T47D (cell line): Measurements from ENCODE around the gene RASAL2.

Experiments used
- DNase-seq, 2 experiments: peaks; one replicate each; pipeline versions ENCODE4 v3.0.0 to v3.0.0-alpha.2; 2011 to 2012; ENCODE audit warnings: low read depth in 1 of 2, low spot score in 1 of 2
- JUND ChIP-seq: IDR thresholded peaks from 2 replicates; pipeline ENCODE4 v1.6.1; 2012; ENCODE audit warnings: low read depth
- in situ Hi-C: cut with HindIII; loops from 2 replicates; pipeline ENCODE4 v1.10.0; 2016; ENCODE audit warnings: low sequenced_read_pairs, low pct_unique_long_range_greater_than_20kb

RASAL2 gene

GRCh38 chr1:178521241-178521640 is 427.3 kb downstream of the RASAL2 start:
- in situ Hi-C loops = no loop called here
- no peak for DNase-seq
- TF ChIP-seq JUND = no peak

GRCh38 chr1:178527117-178527516 is 433.2 kb downstream of the RASAL2 start:
- in situ Hi-C loops = no loop called here
- DNase-seq = no peak
- no peak for TF ChIP-seq JUND

- no peak for DNase-seq
- in situ Hi-C loops = no loop called here
- TF ChIP-seq JUND = no peak
Measured at GRCh38 chr1:178528228-178528952, 434.5 kb downstream of the RASAL2 start.

GRCh38 chr1:178528953-178529335 is 435.0 kb downstream of the RASAL2 start:
- in situ Hi-C loops = no loop called here
- TF ChIP-seq JUND = no peak
- DNase-seq = no peak

GRCh38 chr1:178529364-178530036 is 435.6 kb downstream of the RASAL2 start:
- no peak for TF ChIP-seq JUND
- in situ Hi-C loops = no loop called here
- no peak for DNase-seq

GRCh38 chr1:178530037-178530402 is 436.1 kb downstream of the RASAL2 start:
- in situ Hi-C loops = no loop called here
- no peak for TF ChIP-seq JUND
- DNase-seq = peak in 1 of 2 experiments; percentile 56

- no peak for TF ChIP-seq JUND
- DNase-seq = peak in 1 of 2 experiments; percentile 47
Measured at GRCh38 chr1:178530502-178530901, 436.6 kb downstream of the RASAL2 start.

GRCh38 chr1:178531887-178532286 is 438.0 kb downstream of the RASAL2 start:
- in situ Hi-C loops = no loop called here
- TF ChIP-seq JUND = no peak

More at GRCh38 chr1:178530502-178530901, 436.6 kb downstream of the RASAL2 start:
- in situ Hi-C loops = no loop called here

GRCh38 chr1:178532392-178532791 is 438.5 kb downstream of the RASAL2 start:
- TF ChIP-seq JUND = no peak
- in situ Hi-C loops = no loop called here
- peak; percentile 85 to 87 for DNase-seq

More at GRCh38 chr1:178531887-178532286, 438.0 kb downstream of the RASAL2 start:
- no peak for DNase-seq

GRCh38 chr1:178533121-178533946 is 439.4 kb downstream of the RASAL2 start:
- in situ Hi-C loops = no loop called here
- TF ChIP-seq JUND = no peak
- DNase-seq = no peak
